AG09309 (cell line): ENCODE results near the gene MEN1.
A peak's percentile ranks its signal among the peaks of the same experiment; 100 is the strongest.

ENCODE experiments used
- DNase-seq: peaks from one replicate; pipeline ENCODE4 v3.0.0-alpha.2; 2010; ENCODE audit warnings: low read depth
- H3K4me3 ChIP-seq: 2 replicates; pipeline ENCODE4 v1.5.1; 2011; ENCODE audit warnings: mild to moderate bottlenecking, low read depth, low read length, moderate library complexity; ENCODE audit not compliant: control insufficient read depth
- TF ChIP-seq, protein P1 (sequence below): IDR thresholded peaks from 2 replicates; pipeline ENCODE4 v1.5.1; 2011; ENCODE audit warnings: mild to moderate bottlenecking, low read depth, low read length, inconsistent platforms; ENCODE audit not compliant: insufficient read depth, control insufficient read depth; ENCODE audit errors: missing control alignments

The MEN1 gene

DNA sequence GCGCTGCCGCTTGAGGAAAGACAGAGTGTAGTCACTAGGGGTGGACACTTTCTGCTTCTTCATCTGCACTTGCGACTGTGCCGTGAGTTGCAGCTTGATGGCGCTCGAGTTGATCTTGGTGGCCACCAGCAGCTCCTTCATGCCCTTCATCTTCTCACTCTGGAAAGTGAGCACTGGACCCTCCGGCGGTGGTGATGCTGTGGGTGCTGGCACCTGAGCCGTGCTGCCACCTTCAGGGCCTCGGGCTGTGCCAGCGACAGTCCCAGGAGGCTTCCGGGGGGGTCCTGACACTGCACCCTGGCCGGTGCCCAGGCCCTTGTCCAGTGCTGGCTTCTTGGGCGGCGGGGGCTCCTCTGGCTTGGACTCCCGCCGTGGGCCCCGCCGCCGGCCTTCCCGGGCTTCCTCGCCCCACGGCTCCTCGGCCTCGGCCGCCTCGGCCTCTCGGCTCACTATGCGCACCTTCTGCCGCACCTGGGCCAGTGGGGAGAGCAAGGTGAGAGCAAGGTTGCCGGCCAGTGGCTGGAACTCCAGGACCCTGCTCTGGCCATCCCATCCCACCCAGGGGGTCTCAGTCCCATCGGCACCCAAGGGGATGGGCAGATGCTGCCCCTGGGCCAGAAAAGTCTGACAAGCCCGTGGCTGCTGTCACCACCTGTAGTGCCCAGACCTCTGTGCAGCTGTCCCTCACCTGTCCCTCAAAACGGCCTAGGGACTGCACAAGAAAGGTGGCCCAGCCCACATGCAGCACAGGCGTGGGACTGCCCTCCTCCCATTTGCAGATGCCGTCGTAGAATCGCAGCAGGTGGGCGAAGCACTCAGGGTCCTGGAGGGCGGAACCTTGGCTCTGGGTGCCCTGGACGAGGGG is 5.8 kb downstream of the MEN1 start:
- H3K4me3 ChIP-seq, result no peak overlapping the region
- TF ChIP-seq, protein P1, sequence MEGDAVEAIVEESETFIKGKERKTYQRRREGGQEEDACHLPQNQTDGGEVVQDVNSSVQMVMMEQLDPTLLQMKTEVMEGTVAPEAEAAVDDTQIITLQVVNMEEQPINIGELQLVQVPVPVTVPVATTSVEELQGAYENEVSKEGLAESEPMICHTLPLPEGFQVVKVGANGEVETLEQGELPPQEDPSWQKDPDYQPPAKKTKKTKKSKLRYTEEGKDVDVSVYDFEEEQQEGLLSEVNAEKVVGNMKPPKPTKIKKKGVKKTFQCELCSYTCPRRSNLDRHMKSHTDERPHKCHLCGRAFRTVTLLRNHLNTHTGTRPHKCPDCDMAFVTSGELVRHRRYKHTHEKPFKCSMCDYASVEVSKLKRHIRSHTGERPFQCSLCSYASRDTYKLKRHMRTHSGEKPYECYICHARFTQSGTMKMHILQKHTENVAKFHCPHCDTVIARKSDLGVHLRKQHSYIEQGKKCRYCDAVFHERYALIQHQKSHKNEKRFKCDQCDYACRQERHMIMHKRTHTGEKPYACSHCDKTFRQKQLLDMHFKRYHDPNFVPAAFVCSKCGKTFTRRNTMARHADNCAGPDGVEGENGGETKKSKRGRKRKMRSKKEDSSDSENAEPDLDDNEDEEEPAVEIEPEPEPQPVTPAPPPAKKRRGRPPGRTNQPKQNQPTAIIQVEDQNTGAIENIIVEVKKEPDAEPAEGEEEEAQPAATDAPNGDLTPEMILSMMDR, result no peak

DNA sequence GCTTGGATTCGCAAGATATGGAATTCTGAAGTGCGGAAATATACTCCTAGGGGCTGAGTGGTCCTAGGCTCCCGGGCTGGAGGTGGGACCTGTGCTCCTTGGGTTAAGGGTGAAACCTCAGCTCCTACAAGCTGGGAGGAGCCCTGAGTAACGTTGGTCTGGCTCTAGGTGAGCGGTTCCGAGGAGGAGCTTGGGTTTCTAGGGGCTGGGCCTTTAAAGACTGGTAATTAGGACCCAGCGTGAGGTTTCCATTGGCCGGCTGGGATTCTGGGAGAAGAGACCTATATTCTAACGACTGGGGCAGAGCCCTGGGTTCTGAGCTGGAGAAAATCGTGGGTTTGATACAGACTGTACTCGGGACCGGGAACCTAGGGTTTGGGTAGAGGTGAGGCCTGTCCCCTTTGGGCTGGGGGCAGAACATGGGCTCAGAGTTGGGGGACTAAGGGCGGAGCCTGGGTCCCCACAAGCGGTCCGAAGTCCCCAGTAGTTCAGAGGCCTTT is 6.5 kb downstream of the MEN1 start:
- H3K4me3 ChIP-seq, result peak overlapping the region; percentile 53
- TF ChIP-seq, protein P1, result no peak
- DNase-seq, result no peak

More for the DNA sequence above, 5.8 kb downstream of the MEN1 start:
- no peak for DNase-seq

DNA sequence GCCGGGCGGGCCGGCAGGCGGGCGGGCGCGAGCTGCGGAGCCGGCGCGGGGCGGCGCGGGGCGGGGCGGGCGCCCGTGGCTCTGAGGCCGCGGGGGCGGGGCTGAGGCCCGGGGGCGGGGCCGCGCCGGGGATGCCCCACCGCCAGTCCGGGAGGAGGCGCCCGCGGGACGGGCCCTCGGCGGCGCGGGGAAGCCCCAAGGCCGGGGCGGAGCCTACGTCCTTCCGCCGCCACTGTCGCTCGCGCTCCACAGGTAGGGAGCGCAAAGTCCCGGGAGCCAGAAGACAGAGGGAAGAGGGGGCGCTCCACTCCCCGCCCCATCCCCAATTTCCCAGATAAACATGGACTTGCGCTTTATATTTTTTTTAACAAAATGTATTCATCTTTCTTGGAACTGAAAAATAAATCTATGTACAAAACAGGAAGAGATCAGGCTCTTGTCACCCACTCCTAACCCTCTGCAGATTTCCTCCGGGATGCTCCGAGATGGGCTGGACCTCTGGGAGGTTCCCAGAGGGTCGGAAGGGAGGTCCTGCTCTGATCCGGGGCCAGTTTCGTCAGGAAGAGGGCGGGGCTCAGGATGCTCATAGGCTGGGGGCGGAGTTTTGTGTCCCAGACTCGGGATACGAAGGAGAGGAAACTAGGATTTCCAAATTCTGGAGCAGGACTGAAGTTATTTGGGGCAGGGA is 7.0 kb downstream of the MEN1 start, which contains the start of gene MAP4K2:
TSS of gene MAP4K2 (minus strand) at position 57 of the 688 bp plus-strand sequence. CDS start 65 bp downstream, outside the sequence.
- peak; percentile 8 for DNase-seq
- H3K4me3 ChIP-seq, result peak within 1 kb of the TSS; percentile 53
- TF ChIP-seq, protein P1, result no peak

DNA sequence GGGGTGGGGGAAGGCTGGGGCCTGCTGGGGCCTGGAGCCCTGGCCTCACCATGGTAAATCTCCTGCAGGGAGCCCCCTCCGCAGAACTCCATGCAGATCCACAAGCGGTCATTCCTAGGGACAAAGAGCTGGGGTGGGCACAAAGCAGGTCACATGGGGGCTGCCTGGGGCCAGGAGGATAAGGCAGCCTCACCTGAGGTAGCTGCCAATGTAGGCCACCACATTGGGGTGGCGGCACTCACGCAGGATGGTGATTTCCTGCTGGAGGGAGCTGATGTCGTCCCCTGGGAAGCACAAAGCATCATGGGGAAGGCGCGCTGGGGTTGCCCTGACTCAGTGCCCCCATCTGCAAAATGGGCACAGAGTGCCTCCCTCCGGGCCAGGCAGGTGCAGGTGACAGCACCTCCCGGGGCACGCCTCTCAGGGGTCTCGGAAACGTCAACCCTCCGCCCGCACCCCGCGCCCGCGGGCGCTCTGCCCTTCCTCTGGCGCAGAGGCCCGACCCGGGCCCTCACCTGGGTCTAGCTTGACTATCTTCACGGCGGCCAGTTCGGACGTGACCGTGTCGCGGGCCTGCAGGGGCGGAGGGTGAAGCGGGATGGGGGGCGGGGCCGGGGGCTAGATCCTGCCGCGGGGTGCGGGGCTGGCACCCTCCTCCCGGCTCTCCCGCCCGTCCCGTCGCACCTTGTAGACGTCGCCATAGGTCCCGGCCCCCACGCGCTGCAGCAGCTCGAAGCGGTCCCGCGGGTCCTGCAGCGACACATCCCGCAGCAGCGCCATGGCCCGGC is 7.8 kb downstream of the MEN1 start:
- TF ChIP-seq, protein P1, result no peak
- peak overlapping the region; percentile 42 for H3K4me3 ChIP-seq
- DNase-seq, result no peak

DNA sequence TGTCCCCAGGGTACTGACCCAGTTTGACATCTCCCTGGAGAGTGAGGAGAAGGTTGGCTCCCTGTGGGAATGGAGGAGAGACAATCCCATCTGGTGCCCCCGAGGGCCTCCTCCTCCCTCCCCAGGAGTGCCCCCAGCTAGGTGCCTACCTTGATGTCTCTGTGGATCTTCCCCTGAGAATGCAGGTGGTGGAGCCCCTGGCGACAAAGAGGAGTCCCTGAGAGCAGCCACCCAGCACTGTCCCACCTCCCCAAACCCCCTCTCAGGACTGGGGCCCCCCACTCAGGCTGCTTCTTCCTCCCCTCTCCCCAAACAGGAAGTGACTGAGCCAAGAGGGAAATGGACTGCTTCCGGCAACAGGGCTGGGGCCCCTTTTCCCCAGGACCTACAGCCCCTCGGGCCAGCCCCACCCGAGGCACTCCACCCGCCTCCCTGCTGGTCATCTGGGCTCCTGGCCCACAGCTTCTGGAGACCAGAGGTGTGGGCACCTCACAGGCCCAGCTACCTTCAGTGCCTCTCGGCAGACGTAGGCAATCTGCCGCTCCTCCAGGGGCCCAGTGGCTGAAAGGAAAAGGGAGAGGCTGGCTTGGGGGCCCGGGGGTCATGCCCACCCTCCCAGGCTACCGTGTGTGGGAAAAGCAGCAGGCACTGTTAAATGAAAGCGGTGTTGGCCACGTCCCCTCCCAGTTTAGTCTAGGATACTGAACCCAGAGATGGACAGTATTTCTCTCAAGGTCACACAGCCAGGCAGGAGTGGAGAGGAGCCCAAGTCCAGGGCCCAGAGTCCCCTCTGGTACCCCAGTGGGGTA is 8.6 kb downstream of the MEN1 start:
- no peak for DNase-seq
- TF ChIP-seq, protein P1, result no peak
- H3K4me3 ChIP-seq, result no peak overlapping the region
